Superior temporal gyrus (tissue), 1 donor: ENCODE measurements around the gene PIGN.
A peak's percentile ranks its signal among the peaks of the same experiment; 100 is the strongest.

Source experiments
- DNase-seq: peaks from one replicate; pipeline ENCODE4 v3.0.0-alpha.2; 2016; ENCODE audit errors: extremely low spot score

The PIGN gene, protein sequence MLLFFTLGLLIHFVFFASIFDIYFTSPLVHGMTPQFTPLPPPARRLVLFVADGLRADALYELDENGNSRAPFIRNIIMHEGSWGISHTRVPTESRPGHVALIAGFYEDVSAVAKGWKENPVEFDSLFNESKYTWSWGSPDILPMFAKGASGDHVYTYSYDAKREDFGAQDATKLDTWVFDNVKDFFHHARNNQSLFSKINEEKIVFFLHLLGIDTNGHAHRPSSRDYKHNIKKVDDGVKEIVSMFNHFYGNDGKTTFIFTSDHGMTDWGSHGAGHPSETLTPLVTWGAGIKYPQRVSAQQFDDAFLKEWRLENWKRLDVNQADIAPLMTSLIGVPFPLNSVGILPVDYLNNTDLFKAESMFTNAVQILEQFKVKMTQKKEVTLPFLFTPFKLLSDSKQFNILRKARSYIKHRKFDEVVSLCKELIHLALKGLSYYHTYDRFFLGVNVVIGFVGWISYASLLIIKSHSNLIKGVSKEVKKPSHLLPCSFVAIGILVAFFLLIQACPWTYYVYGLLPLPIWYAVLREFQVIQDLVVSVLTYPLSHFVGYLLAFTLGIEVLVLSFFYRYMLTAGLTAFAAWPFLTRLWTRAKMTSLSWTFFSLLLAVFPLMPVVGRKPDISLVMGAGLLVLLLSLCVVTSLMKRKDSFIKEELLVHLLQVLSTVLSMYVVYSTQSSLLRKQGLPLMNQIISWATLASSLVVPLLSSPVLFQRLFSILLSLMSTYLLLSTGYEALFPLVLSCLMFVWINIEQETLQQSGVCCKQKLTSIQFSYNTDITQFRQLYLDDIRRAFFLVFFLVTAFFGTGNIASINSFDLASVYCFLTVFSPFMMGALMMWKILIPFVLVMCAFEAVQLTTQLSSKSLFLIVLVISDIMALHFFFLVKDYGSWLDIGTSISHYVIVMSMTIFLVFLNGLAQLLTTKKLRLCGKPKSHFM

DNA sequence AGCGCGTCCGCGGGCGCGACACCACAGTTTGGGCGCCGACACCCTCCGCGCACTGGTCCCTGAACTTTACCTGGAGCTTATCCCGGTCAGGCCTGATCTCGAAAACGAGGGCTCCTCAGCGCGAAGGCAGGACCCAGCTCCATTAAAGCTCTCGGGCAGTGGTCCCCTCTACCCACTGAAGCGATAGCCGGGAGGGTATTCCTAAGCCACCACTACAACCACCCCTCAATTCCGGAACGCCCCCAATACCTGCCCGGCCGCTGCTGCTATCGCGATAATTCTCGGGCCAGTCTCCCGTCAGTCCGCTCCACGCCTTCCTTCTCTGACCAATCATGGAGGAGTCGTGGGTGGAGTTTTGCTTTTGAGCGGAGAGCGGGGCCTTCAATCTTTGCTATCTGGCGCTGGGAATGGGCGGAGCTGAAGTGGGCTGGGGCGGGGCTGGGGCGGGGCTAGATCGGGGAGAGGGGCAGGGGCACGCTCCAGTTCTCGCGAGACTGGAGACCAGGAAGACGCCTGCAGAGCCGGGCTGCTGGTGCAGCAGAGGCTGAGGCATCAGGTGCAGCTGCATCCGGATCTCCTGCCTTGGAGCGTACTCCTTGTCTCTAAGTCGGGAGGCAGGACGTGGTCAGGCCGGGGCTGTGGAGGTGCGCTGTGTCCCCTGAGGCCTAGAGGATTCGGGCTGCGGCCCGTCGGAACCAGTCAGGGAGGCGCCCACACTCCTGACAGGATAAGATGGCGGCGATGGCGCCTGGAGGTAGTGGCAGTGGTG lies at the start of gene PIGN, which contains the start of gene RELCH:
Gene PIGN, minus strand, starts transcription at position 283 of the 769 bp plus-strand sequence. CDS start 25,703 bp downstream, outside the sequence.
Gene RELCH, plus strand, starts transcription at position 482 of the 769 bp plus-strand sequence. Its CDS starts 251 bp downstream, at position 733.
- peak; percentile 98 for DNase-seq

DNA sequence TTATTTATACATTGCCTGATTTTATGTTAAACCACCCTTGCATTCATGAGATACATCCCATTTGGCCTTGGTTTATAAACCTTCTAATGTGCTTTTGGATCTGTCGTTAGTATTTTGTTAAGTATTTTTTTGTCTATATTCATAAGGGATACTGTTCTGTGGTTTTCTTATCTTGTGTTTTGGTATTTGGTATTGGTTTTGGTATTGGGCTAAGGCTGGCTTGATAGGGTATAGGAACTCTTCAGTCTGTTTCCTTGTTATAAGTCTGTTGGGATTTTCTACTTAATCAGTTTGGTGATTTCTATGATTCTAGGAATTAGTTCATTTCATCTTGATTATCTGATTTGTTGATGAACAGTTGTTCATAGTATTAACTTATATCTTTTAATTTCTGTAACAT lies 49.4 kb upstream of the PIGN start:
- DNase-seq = no peak

DNA sequence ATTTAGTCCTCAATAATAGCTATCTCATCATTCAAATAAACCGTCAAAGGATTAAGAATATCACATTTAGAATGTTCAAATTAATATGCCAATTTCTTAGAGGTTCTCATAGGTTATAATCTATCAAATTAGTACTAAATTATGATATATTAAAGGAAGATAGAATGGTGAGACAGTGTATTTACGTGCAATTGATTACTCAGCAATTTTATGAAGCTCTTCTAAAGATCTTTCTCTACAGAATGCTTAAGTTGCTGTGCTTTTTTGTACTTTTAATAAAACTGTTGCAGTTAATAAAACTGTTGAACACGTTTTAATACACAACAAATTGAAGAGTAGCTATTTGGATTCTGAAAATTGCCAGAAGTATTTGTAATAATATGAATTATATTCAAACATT lies 39.2 kb upstream of the PIGN start:
- DNase-seq = no peak

DNA sequence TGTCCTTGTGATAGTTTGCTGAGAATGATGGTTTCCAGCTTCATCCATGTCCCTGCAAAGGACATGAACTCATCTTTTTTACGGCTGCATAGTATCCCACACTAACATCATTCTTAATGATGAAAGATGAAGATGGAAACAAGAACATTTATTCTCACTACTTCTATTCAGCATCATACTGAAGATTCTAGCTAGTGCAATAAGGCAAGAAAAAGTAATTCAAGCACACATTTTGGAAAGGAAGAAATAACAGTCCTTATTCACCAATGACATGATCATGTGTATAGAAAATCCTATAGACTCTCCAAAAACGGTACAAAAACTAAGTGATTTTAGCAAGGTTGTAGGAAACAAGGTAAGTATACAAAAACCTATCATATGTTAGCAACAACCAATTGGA lies 37.4 kb upstream of the PIGN start:
- DNase-seq = no peak

DNA sequence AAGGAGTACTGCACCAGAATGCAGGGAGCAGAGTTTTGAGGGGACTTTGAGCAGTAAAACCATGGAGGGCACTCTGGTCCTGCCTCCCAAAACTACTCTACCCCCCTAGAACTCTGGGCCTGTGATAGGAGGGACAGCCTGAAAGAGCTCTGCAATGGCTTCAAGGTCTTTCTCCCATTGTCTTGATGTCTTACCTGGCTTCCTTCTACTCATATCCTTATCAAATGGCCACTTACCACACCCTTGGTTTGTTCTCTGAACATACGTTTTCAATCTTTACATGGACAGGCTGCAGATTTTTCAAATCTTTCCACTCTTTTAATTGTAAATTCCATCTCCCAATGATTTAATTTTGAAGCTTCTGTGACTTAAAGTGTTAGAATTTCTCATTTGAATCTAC lies 27.9 kb upstream of the PIGN start:
- no peak for DNase-seq

DNA sequence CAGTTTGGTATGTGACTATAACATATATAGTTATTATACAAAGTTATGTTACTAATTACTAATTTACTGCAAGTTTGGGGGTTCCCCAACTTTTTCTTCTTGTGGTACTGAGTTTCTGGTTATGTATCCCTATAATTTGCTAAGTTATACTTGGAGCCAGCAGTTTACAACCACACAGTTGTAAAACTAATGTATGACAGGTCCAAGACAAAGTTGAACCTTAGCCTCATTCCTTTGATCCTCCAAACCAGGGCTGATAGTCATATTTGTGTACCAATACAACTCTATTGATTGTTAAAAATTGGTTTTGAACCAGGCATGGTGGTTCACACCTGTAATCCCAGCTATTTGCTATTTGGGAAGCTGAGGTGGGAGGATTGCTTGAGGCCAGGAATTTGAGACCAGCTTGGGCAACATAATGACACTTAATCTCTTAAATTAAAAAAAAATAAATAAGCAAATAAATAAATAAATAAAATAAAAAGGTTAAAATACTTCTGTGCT lies 24.5 kb upstream of the PIGN start:
- no peak for DNase-seq

DNA sequence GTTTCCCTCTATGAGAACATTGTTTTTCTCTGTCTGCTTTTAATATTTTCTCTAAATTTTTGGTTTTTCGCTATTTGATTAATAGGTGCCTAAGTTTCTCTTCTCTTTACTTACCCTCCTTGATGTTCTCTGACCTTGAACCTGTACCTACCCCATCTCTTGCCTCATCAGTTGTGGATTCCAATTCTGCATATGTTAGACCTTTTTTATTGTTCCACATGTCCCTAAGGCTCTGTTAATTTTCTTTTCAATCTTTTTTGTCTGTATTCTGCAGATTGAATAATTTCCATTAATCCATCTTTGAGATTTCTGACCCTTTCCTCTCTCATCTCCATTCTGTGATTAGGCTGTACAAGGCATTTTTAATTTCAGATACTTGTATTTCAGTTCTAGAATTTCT lies 23.3 kb upstream of the PIGN start:
- no peak for DNase-seq

DNA sequence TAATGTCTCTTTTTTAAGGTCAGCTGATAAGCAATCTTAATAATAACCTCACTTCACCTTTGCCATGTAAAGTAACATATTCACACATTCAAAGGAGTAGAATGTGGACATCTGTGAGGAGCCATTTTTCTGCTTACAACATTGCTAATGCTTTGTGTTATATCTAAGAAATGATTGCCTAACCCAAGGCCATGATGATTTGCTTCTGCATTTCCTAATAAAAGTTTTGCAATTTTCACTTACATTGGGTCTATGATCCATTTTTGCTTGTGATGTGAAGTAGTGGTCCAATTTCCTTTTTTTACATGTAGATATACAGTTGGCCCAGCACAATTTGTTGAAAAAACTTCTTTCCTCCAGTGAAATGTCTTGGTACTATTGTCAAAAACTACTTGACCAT lies 22.2 kb upstream of the PIGN start:
- DNase-seq = no peak

DNA sequence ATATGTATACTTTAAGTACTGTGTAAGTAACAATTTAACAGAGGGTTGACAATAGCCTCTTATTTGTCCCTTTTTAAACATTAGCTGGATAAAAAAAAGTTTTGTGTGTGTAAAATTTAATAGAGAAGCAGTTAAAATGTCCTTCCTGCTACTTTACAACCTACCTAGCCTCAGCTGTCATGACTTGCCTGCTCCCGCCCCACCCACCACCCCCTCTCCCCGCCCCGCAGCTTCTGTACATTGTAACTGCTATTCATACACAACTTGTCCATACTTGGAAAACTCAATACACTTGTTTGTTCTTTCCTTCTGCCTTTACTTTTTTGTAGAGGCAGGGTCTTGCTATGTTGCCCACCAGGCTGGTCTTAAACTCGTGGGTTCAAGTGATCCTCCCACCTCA lies 19.7 kb upstream of the PIGN start:
- no peak for DNase-seq

DNA sequence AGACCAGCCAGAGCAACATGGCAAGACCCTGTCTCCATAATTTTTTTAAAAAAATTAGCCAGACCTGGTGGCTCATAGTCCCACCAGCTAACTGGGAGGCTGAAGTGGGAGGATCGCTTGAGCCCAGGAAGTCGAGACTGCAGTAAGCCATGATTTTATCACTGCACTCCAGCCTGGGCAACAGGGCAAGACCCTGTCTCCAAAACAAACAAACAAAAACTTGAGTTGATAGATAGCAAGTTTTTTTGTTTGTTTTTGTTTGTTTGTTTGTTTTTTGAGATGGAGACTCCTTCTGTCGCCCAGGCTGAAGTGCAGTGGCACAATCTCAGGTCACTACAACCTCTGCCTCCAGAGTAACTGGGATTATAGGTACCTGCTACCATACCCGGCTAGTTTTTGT lies 19.0 kb upstream of the PIGN start:
- DNase-seq = no peak

DNA sequence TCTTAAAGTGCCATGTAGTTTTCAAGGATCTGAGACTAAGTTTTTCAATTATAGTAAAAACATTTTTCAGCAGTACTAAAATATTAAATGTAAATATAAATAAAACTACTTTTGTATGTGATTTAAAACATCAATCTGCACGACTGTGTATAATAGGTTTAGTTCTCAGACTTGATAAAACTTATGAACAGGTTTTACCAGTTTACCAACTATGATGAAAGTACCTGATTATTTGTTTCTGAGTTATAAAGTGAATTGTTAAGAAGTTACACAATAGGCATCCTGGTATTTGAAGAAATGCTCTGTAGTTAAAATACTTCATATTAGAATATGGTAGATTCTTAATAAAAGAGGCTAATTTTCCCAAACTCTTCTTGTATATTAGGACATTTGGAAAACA lies 15.0 kb upstream of the PIGN start:
- DNase-seq = no peak

DNA sequence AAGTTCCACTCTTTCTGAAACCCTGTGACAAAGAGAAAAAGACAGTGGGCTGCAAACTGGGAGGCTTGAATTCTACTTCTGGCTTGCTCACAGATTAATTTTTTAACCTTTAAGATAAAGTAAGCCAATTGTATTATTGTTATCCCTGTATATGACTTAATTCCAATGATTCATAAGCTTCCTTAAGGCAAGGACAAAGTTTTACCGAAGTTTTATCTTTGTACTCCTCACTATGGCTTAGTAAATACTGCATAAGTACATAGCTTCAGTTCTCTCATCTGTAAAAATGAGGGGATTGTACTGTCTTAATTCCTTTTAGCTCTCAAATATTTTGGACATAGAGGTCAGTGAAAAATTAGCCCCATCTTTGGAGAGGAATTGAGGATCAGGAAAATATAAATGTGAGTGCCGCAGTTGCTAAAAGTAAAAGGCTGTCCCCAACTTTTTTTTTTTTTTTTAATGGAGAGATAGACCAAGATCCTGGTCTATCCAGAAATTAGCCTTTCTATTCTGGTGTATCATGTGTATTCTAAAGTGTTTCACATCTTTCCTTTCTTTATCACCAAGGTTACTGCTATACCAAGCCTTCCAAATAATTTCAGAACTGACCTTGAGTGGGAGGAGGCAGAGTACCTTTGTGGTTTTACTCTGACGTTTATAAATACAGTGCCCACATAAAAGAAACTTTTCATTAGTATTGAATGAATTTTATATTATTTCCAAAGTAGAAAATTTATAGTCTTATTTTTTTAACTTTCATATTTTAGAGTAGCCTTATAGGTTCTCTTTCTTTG lies 13.5 kb upstream of the PIGN start:
- DNase-seq = no peak

DNA sequence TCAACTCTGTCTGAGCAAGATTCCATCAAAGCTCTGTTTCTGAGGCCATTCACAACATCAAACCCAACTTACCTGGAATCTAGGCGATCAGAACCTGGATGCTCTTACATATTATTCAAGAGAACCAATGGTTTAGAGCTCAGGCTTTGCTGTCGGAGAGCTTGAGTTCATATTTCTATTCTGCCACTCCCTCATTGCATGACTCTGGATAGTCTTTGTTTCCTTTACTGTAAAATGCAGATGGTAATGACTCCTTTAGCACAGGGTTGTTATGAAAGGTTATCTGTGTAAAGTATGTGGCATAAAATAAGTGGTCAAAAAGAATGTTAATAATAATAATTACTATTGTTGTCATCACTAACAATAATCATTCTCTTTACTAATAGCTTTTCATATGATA lies 12.8 kb upstream of the PIGN start:
- DNase-seq = no peak

DNA sequence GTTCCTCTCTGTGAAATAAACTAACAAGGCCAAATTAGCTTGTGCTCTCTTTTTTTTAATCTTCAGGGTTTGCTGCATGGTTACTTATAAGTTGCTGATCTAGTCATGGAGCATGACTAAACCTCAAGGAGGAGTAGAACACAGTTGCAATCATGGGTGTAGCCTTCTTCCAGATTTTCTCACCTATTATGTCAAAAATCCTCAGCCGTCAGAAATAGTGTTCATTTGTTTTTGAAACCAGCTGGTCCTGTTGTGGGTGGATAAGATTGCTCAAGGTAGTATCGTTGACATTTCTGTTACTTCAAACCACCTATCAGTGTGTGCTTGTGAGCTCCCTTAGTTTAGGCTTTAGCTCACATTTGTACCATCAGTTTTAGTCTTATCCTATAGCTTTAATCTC lies 11.4 kb upstream of the PIGN start:
- no peak for DNase-seq

DNA sequence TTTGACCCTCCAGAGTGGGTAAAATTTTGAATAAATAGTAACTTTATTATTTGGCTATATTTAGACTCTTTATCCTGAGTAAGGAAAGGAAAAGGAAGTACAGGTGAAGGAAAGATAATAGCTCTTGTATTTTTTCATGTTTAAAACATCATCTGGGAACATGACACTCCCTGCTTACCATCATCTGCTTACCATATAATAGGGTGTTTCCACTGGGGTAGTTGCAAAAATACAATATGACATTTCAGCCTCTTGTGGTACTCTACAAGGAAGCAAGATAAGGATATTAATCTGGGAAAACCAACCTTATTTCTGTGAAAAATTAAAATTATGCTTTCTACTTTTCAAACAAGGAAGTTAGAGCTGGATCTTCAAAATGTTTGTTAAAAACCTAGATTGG lies 10.1 kb upstream of the PIGN start:
- no peak for DNase-seq

DNA sequence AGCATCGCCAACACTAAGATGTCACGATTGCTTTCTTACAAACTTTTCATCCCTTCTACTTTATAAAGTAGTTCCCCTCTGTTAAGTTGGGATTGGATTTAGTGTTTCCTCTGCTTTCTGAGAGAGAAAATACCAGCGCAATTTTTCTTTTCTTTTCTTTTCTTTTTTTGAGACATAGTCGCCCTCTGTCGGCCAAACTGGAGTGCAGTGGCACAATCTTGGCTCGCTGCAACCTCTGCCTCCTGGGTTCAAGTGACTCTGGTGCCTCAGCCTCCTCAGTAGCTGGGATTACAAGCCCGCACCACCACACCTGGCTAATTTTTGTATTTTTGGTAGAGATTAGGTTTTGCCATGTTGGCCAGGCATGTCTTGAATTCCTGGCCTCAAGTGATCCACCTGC lies 9.2 kb upstream of the PIGN start:
- DNase-seq = no peak

DNA sequence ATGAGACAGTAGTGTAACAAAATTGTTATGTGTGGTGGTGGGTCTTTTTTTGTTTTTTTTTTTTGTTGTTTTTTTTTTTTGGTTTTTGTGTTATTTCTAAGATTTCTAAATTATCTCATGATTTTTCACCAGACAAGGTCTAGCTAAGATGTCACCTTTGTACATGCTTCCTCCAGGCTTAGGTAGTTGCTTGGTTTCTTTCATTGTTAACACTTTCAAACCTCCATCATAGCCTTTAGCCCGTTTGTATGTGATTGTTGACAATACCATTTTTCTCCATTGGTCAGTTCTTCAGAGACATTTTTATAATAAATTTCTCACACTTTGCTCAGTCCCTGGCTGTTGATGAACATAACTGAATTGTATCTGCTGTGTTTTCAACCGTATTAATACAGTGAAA lies 2.4 kb upstream of the PIGN start:
- no peak for DNase-seq

DNA sequence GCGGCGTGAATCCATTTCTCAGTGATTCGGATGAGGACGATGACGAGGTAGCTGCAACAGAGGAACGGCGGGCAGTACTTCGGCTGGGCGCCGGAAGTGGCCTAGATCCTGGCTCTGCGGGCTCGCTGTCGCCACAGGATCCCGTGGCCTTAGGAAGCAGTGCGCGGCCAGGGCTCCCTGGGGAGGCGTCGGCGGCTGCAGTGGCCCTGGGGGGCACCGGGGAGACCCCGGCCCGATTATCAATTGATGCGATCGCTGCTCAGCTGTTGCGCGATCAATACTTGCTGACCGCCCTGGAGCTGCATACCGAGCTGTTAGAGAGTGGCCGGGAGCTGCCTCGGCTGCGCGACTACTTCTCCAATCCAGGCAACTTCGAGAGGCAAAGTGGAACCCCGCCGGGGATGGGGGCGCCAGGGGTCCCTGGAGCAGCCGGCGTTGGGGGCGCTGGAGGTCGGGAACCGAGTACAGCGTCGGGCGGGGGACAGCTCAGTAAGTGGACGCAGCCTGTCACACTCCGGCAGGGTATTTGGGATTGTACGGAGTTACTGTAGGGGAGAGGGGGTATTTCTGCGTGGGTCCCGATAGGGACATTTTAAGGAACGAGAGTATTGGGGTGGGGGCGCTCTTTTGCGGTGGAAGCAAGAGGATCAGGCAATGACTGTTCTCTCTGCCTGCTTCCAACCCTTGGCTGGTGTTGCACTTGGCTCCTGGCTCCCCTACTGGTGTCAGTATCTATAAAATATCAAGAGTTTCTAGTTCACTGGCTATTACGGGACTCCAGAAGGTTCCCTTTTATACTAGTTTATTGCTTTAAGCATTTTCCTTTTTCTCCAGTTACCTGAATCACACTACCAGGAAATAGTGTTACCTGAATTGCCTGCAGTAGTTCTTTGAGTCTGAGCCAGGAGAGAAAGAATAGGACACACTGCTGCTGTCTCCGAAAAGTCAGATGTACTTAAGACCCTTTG lies 971 bp upstream of the PIGN start:
- peak; percentile 30 for DNase-seq

DNA sequence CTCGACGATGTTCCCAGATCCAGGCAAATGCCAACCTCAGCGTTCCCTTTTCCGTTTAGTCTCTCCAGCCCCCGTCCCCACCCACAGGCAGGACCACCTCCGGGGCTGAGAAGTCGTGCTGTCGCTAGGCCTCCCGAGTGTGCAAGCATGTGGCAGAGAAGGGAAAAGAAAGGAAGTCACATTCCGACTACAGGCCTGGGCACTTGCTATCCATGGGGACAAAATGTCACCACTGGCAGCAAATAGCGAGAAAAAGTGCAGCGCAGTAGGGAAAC lies 420 bp downstream of the PIGN start:
- no peak for DNase-seq

DNA sequence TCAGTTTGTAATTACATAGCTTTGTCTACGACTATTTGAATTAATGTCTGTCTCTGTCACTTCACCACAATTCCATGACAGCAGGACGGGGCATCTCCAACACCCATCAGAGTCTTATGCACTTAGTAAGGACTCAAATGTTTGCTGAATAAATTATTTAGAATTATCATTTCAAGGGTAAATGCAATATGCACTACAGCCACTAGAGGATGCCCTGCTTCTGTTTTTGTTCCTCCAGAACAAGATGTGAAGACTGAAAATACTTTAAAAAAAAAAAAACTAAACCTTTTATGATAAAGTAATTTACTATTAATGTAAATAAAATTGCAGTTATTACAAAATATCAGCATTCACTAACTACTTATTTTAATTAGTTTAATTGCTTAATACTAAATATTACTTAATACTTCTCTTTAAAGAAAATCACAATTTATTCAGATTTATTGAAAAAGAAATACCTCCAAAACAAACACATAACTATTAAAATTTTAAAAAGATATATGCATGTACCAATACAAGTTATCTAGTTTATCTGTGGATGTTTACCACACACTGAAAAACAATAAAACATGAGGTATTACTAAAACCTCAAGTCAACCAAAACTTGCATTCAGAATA lies 3.2 kb downstream of the PIGN start:
- DNase-seq = peak; percentile 90
